PC-9 (cell line): Measurements from ENCODE around the gene MAN1A2. TPM values are rescaled to one million over a fixed set of nuclear protein-coding genes. Genes with fewer than 3 reads are reported as not detected.
"Not testable (repeated sequence)": the region's sequence is repeated elsewhere in the genome, so short reads cannot be mapped to it uniquely, and the experiment has no call there.

Source experiments
- BruUV-seq: library from RNA; stranded (reverse); fragments of 400-500 nt; replicated peaks from 2 replicates; lab custom pipeline; 2021; lab: Mats Ljungman, UMichigan
- CTCF ChIA-PET: fragments of 300-600 bp; sonication (Branson Sonifier 250); formaldehyde crosslinking; loops from one replicate; lab custom pipeline; 2022; ENCODE audit warnings: antibody characterized with exemption; lab: Charles Lee
- POLR2A ChIA-PET: fragments of 300-600 bp; sonication (Branson Sonifier 250); formaldehyde crosslinking; loops from one replicate; lab custom pipeline; 2022; ENCODE audit warnings: antibody characterized with exemption; ENCODE audit not compliant: unreplicated experiment; lab: Charles Lee
- DNase-seq, 2 experiments: peaks; one replicate each; pipeline versions ENCODE4 v3.0.0 to v3.0.0-alpha.2; 2015 to 2022; ENCODE audit warnings: mixed read lengths in 1 of 2
- H2AFZ ChIP-seq: fragments of 200-600 bp; sonication (generic); 2 replicates; pipeline ENCODE4 v1.8.1; 2017; ENCODE audit warnings: antibody characterized with exemption
- H3F3A ChIP-seq: fragments of 200-600 bp; sonication (generic); 2 replicates; pipeline ENCODE4 v1.8.1; 2017; ENCODE audit warnings: antibody characterized with exemption, mild to moderate bottlenecking, low read depth; ENCODE audit not compliant: insufficient read depth
- H3K27ac ChIP-seq: fragments of 200-600 bp; sonication (generic); 2 replicates; pipeline ENCODE4 v1.6.1; 2016; ENCODE audit warnings: mixed run types
- H3K27me3 ChIP-seq: fragments of 200-600 bp; sonication (generic); 2 replicates; pipeline ENCODE4 v1.6.1; 2016; ENCODE audit warnings: low read depth, mixed run types; ENCODE audit not compliant: insufficient read depth
- H3K36me3 ChIP-seq: fragments of 200-600 bp; sonication (generic); 2 replicates; pipeline ENCODE4 v1.6.1; 2016; ENCODE audit warnings: low read depth, mixed run types
- H3K4me1 ChIP-seq: fragments of 200-600 bp; sonication (generic); replicated peaks from 2 replicates; pipeline ENCODE4 v1.6.1; 2016; ENCODE audit warnings: mixed run types; ENCODE audit not compliant: insufficient read depth
- H3K4me2 ChIP-seq: fragments of 200-600 bp; sonication (generic); 2 replicates; pipeline ENCODE4 v1.6.1; 2017; ENCODE audit warnings: mixed run types
- H3K4me3 ChIP-seq: fragments of 200-600 bp; sonication (generic); 2 replicates; pipeline ENCODE4 v1.6.1; 2016; ENCODE audit warnings: mixed run types
- H3K79me2 ChIP-seq: fragments of 200-600 bp; sonication (generic); 2 replicates; pipeline ENCODE4 v1.6.1; 2017; ENCODE audit warnings: low read depth, mixed run types
- H3K9me2 ChIP-seq: fragments of 200-600 bp; sonication (generic); 2 replicates; pipeline ENCODE4 v1.8.1; 2017; ENCODE audit warnings: mild to moderate bottlenecking; ENCODE audit not compliant: insufficient read depth
- H3K9me3 ChIP-seq: fragments of 200-600 bp; sonication (generic); 2 replicates; pipeline ENCODE4 v1.8.1; 2016; ENCODE audit warnings: low read depth; ENCODE audit not compliant: insufficient read depth
- H4K20me1 ChIP-seq: fragments of 200-600 bp; sonication (generic); 2 replicates; pipeline ENCODE4 v1.8.1; 2017; ENCODE audit not compliant: insufficient read depth
- CTCF ChIP-seq: fragments of 200-600 bp; sonication (generic); conservative IDR thresholded peaks from 2 replicates; pipeline ENCODE4 v1.6.1; 2017; ENCODE audit warnings: mixed run types, antibody characterized with exemption, mild to moderate bottlenecking, moderate library complexity
- EZH2 ChIP-seq: fragments of 200-600 bp; sonication (generic); IDR thresholded peaks from 2 replicates; pipeline ENCODE4 v1.8.0; 2017; ENCODE audit warnings: antibody characterized with exemption, low read depth
- intact Hi-C: fragments of 100-400 bp; cut with micrococcal nuclease; formaldehyde crosslinking; loops from one replicate; pipeline ENCODE4 v1.10.0; 2022; ENCODE audit not compliant: unreplicated experiment
- total RNA-seq: library from RNA; stranded (reverse); gene quantifications from 2 replicates; pipeline ENCODE4 v1.2.3, GENCODE V29; 2021

MAN1A2 gene
- total RNA-seq, 1 experiment from 2014 or later, result 50.3 TPM

GRCh38 chr1:117556341-117556740 lies 189.1 kb downstream of the MAN1A2 start:
- BruUV-seq, result no TSS peak
- Histone ChIP-seq H3K4me2 (no peak overlapping the region), H3K27me3 (no peaks in the 10 kb centered on the region), H3K36me3 (no peaks in the 10 kb centered on the region), H3K9me3 (no peaks in the 10 kb centered on the region; the same call in 1 of the 2 replicates), H3K9me2 (no peaks in the 10 kb centered on the region), H3K4me1 (no peaks in the 10 kb centered on the region), H3F3A (no peaks in the 10 kb centered on the region), H2AFZ (no peak overlapping the region), H4K20me1 (no peaks in the 10 kb centered on the region), H3K27ac (no peak overlapping the region), H3K4me3 (no peak overlapping the region), H3K79me2 (no peaks in the 10 kb centered on the region)
- ChIA-PET POLR2A (no interaction called here), CTCF (no interaction called here)
- TF ChIP-seq CTCF (no peak), EZH2 (no peak)
- no peak for DNase-seq
- intact Hi-C loops, result no loop called here

GRCh38 chr1:117556976-117557375 lies 189.7 kb downstream of the MAN1A2 start:
- Histone ChIP-seq H3K4me3 (no peak overlapping the region), H3K9me3 (no peaks in the 10 kb centered on the region; the same call in 1 of the 2 replicates), H3K27ac (no peak overlapping the region), H2AFZ (no peak overlapping the region), H3F3A (no peaks in the 10 kb centered on the region), H3K4me1 (no peaks in the 10 kb centered on the region), H3K79me2 (no peaks in the 10 kb centered on the region), H3K4me2 (no peak overlapping the region), H3K27me3 (no peaks in the 10 kb centered on the region), H3K9me2 (no peaks in the 10 kb centered on the region), H4K20me1 (no peaks in the 10 kb centered on the region), H3K36me3 (no peaks in the 10 kb centered on the region)
- POLR2A ChIA-PET, result no interaction called here
- no peak for DNase-seq
- intact Hi-C loops, result no loop called here
- TF ChIP-seq CTCF, result no peak
- no peak for TF ChIP-seq EZH2
- CTCF ChIA-PET, result no interaction called here
- no TSS peak for BruUV-seq

GRCh38 chr1:117558451-117558850 lies 191.2 kb downstream of the MAN1A2 start:
- BruUV-seq, H3K79me2 ChIP-seq, H4K20me1 ChIP-seq, H3F3A ChIP-seq, H3K4me2 ChIP-seq, H3K27ac ChIP-seq, POLR2A ChIA-PET, H3K4me3 ChIP-seq, intact Hi-C loops, H3K9me2 ChIP-seq, H3K36me3 ChIP-seq, H3K4me1 ChIP-seq, DNase-seq, CTCF ChIA-PET, H3K27me3 ChIP-seq, H2AFZ ChIP-seq, H3K9me3 ChIP-seq: not testable (repeated sequence)

GRCh38 chr1:117559139-117559538 lies 191.9 kb downstream of the MAN1A2 start:
- CTCF ChIA-PET, result no interaction called here
- POLR2A ChIA-PET, result no interaction called here
- Histone ChIP-seq H3K4me2 (no peak overlapping the region), H3K27ac (no peak overlapping the region), H3K79me2 (no peaks in the 10 kb centered on the region), H3K9me3 (no peaks in the 10 kb centered on the region; the same call in 1 of the 2 replicates), H3K27me3 (no peaks in the 10 kb centered on the region), H3K9me2 (no peaks in the 10 kb centered on the region), H3K4me1 (no peaks in the 10 kb centered on the region), H3F3A (no peaks in the 10 kb centered on the region), H4K20me1 (no peaks in the 10 kb centered on the region), H3K36me3 (no peaks in the 10 kb centered on the region), H3K4me3 (no peak overlapping the region), H2AFZ (no peak overlapping the region)
- TF ChIP-seq CTCF (no peak), EZH2 (no peak)
- no TSS peak for BruUV-seq
- intact Hi-C loops, result no loop called here
- no peak for DNase-seq
